IPS-18c (cell line): ENCODE data around the gene LRRC57.

Experiments
- H3K4me3 ChIP-seq: 2 replicates; pipeline ENCODE4 v1.7.0; 2013; ENCODE audit warnings: low read depth, mild to moderate bottlenecking, low read length, moderate library complexity; ENCODE audit not compliant: insufficient read depth
- H3K9me3 ChIP-seq: one replicate; pipeline ENCODE4 v1.6.1; 2013; ENCODE audit warnings: mild to moderate bottlenecking, low read length, moderate library complexity; ENCODE audit not compliant: control insufficient read depth, insufficient read depth

The LRRC57 gene

DNA sequence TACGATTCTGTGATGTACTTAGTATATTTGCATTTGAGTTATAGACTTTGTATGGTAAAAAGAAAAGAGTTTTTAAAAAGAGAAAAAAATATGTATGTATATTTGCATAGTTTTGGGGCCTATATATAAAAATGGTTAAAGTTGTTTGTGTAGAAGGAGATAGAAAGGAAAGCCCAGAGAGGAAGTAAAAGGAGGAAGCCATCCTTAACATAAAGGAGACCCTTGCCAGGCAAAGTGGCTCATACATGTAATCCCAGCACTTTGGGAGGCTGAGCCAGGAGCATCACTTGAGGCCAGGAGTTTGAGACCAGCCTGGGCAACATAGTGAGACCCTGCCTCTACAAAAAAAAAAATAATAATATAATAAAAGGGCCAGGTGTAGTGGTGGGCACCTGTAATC is 44.8 kb downstream of the LRRC57 start:
- Histone ChIP-seq H3K4me3 (no peak overlapping the region), H3K9me3 (peaks cover 2% of the 10 kb centered on the region)

DNA sequence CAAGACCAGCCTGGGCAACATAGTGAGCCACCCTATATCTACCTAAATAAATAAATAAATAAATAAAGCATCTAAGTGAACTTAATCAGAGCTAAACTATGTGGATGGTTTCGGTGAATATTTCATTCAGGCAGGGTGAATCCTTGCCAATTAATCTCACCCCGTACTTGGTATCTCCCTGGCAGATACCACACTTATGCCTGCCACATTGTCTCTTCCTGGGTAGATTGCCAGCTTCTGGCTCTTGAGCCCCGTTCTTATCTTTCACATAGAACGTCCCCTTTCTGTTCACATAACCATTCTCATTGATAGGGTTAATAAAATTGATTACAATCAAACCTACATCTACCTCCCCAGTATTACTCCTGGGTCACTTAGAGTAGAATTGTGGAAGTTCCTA is 46.1 kb downstream of the LRRC57 start:
- Histone ChIP-seq H3K9me3 (peaks cover 2% of the 10 kb centered on the region), H3K4me3 (no peak overlapping the region)

- Histone ChIP-seq H3K4me3 (no peak overlapping the region), H3K9me3 (peaks cover 2% of the 10 kb centered on the region)
These were observed 48.6 kb downstream of the LRRC57 start for GRCh38 chr15:42499858-42500609.

GRCh38 chr15:42498212-42499068 is 50.2 kb downstream of the LRRC57 start:
- peaks cover 2% of the 10 kb centered on the region for H3K9me3 ChIP-seq
- H3K4me3 ChIP-seq = no peak overlapping the region

- H3K4me3 ChIP-seq = peak within 1 kb of the TSS; percentile 61
- no peaks in the 10 kb centered on the region for H3K9me3 ChIP-seq
These were observed 53.0 kb downstream of the LRRC57 start, which contains the start of gene SNAP23 for GRCh38 chr15:42495361-42496212. Gene SNAP23 (plus strand): TSS chr15:42495634. CDS start chr15:42511847, 16,213 bp downstream.

- no peaks in the 10 kb centered on the region for H3K9me3 ChIP-seq
- H3K4me3 ChIP-seq = peak overlapping the region; percentile 61; the same call in 1 of the 2 replicates
These were observed 53.6 kb downstream of the LRRC57 start for GRCh38 chr15:42494998-42495360.

DNA sequence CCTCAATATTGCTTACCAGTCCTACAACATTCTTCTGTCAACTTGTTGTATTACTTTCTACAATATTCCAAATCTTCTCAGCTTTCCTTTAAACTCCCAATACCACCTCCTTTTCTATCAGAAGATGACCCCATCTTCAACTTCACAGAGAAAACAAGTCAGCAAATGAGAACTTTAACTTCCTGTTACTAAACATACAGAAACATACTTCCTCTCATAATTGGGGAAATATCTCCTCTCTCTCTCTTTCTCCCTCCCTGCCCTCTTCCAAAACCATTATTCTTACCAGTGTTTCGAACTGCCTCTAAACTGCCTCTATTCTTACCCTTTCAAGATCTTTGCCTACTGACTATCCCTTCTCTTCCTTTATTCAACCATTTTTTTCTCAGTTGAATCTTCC is 54.9 kb downstream of the LRRC57 start:
- Histone ChIP-seq H3K4me3 (no peak overlapping the region), H3K9me3 (no peaks in the 10 kb centered on the region)

- H3K4me3 ChIP-seq = peak overlapping the region; percentile 92
These were observed 56.9 kb downstream of the LRRC57 start for GRCh38 chr15:42491539-42492225.

DNA sequence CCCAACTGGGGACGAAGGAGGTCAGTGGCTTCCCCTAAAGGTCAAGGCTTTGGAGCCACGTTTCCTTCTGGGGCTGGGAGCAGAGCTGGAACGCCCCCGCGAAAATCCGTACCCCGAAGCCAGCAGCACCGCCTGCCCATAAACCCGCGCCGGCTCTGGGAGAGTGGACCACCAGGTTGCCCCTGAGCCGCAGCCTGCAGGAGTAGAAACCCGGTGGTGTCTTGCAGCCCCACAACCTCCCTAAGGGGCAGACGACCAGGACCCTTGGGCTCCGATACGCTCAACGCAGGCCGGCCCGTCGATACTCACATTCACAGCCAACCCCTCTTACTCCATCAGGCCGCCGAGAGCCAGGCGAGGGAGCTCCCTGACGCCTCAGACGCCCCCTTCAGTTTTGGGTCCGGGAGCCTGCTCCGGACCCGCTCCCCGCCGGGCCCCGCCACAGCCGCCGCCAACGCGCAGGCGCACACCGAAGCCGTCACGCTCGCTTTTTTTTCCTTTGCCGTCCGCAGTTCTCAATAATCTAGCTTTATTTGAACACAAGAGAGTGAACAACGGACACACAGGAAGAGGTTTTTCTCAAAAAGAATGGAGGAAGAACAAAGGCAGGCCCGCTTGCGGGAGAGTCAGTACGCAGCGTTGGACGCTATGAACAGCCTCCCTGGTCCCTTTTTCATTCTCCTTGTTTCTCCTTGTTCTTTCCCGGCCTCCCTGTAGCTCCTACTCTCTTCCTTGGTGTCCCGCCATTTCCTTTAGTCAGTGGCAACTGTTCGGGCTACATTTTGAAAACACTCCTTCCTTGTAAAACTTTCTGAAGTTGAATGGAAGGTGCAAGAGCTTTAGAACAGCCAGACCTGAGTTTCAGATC is 57.7 kb downstream of the LRRC57 start, which contains the start of gene ZNF106:
Gene ZNF106 (minus strand): TSS at position 471 of the 868 bp plus-strand sequence. CDS start 18,852 bp downstream, outside the sequence.
- Histone ChIP-seq H3K9me3 (no peaks in the 10 kb centered on the region), H3K4me3 (peak within 1 kb of the TSS; percentile 92)

More at GRCh38 chr15:42491539-42492225, 56.9 kb downstream of the LRRC57 start:
- H3K9me3 ChIP-seq = no peaks in the 10 kb centered on the region

DNA sequence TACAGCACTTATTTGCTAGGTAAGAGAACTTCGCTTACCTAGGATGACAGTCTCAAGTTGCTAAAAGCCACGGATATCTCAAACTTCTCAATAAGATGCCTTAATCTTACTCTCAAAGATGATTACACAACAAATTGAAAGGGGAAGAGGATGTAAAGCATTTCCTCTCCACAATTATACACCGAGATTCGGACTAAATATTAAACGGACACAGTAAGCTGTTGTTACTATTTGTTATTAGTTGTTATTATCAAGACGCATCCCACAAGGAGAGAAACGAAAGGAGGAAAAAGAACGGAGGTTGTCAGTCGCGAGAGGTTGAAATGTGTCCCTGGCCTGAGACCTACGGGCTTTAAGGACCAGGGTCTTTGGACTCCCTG is 58.3 kb downstream of the LRRC57 start:
- peak overlapping the region; percentile 92 for H3K4me3 ChIP-seq
- H3K9me3 ChIP-seq = no peaks in the 10 kb centered on the region
